AG09309 (cell line): ENCODE results near the gene CAPN11.

Experiments used
- DNase-seq: peaks from one replicate; pipeline ENCODE4 v3.0.0-alpha.2; 2010; ENCODE audit warnings: low read depth
- H3K4me3 ChIP-seq: 2 replicates; pipeline ENCODE4 v1.5.1; 2011; ENCODE audit warnings: mild to moderate bottlenecking, low read depth, low read length, moderate library complexity; ENCODE audit not compliant: control insufficient read depth
- TF ChIP-seq, protein P1 (sequence below): IDR thresholded peaks from 2 replicates; pipeline ENCODE4 v1.5.1; 2011; ENCODE audit warnings: mild to moderate bottlenecking, low read depth, low read length, inconsistent platforms; ENCODE audit not compliant: insufficient read depth, control insufficient read depth; ENCODE audit errors: missing control alignments

Gene CAPN11

DNA sequence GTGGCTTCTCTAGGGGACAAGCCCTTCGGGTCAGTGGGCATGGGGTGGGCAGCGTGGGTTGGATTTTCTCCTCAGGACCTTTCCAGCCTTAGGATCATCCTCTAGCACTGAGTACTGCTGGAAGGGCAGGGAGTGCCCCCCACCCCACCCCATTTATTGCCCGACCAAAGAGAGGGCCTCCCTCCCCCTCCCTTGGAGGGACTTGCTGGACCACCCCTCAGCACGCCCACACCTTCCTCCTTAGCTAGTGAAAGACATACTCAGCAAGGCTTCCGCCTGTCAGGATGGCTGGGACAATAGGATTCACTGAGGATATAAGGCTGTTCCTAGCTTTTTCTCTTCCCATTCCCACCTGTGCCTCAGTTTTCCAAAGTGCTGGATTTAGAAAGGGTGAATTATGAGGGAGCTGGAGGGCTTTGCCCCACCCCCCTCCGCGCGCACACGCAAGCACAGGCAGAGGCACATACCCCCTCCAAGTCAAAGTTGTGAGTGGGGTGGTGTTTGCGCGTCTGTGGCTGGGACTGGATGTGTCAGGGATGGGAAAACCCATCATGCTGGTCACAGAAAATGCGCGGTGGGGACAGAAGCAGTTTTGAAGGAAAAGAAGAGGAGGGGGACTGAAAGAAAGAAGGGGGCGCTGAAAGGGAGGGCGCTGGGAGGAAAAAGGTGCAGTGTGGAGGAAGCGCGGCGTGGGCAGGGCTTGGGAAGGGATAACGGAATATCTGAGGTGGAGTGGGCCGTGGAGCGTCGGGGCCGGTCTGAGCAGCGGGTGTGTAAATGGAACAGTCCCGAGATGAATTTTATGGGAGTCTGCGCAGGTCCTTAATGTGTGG lies 64.1 kb downstream of the CAPN11 start:
- peak overlapping the region; percentile 49 for H3K4me3 ChIP-seq
- no peak for DNase-seq
- TF ChIP-seq, protein P1, sequence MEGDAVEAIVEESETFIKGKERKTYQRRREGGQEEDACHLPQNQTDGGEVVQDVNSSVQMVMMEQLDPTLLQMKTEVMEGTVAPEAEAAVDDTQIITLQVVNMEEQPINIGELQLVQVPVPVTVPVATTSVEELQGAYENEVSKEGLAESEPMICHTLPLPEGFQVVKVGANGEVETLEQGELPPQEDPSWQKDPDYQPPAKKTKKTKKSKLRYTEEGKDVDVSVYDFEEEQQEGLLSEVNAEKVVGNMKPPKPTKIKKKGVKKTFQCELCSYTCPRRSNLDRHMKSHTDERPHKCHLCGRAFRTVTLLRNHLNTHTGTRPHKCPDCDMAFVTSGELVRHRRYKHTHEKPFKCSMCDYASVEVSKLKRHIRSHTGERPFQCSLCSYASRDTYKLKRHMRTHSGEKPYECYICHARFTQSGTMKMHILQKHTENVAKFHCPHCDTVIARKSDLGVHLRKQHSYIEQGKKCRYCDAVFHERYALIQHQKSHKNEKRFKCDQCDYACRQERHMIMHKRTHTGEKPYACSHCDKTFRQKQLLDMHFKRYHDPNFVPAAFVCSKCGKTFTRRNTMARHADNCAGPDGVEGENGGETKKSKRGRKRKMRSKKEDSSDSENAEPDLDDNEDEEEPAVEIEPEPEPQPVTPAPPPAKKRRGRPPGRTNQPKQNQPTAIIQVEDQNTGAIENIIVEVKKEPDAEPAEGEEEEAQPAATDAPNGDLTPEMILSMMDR = no peak

DNA sequence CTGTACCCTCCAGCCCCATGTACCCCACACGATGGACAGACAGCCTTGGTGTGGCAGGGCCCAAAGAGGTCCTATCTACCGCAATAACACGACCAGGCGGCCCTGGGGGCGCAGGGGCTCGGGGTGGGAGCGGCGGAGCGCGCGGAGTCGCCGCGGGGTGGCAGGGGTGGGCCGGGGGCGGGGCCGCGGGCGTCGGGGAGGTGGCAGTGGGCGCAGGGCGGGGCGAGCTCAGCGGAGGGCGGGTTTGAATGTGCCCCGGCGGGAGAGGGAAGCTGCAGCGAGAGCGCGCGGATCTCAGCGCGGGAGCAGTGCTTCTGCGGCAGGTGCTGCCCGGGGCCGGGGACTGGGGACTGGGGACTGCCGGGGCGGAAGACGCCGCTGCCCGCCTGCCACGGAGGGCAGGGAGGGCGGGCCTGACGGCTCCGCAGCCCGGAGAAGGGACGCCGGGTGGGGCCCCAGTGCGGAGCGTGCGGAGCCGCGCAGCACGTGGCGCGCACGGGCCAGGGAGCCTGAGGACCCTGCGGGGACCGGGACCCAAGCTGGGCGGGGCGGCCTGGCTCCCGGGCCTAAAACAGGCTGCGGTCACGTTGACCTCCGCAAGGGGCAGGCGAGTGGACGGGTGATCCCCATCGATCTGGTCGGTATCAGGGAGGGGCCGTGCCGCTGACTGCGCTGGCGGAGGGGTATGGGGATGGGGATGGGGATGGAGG lies 64.9 kb downstream of the CAPN11 start, which contains the start of gene SLC29A1:
Gene SLC29A1, plus strand, starts transcription at position 277 of the 710 bp plus-strand sequence. CDS start 3,719 bp downstream, outside the sequence.
- TF ChIP-seq, protein P1 = no peak
- DNase-seq = no peak
- H3K4me3 ChIP-seq = peak within 1 kb of the TSS; percentile 49

DNA sequence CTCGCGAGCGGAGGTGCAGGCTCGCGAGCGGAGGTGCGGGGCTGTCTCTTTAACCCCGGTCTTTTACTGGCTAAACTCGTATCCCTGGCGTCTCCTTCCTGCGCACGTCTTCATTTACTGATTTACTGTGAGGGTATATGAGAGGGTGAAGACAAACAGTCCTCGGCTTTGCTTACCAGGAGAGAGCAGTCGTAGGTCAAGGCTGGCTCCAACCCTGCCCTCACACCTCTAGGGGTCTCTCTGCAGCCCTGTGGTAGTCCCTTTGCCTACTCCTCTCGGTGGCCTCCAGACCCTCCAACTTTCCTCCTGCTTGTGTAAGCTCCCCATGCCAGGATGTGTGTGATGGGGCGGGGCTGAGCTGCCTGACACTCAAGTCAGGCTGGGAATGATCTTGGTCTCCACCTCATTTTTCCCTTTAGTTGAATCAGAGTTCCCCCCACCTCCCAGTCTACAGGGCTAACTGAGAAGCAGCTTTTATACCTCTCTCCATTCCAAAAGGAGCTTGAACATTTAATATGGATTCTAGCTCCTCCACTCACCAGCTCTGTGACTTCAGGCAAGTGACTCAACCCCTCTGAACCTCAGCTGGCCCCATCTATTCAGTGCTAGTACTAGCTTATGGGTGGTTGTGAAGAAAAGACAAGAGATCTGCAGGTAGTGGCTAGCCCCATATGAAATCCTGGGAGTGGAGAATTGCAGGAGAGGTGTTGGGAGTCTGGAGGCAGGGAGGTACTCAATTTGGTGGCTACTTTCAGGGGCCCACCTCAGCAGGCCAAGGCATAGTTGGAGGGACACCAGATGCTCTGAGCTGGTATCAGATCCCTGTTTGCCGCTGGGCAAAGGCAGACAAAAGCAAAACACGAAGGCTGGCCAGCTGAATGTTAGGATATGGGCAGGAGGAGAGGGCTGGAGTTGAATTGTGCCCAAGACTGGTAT lies 65.7 kb downstream of the CAPN11 start:
- DNase-seq = no peak
- TF ChIP-seq, protein P1 = no peak
- H3K4me3 ChIP-seq = peak overlapping the region; percentile 49

DNA sequence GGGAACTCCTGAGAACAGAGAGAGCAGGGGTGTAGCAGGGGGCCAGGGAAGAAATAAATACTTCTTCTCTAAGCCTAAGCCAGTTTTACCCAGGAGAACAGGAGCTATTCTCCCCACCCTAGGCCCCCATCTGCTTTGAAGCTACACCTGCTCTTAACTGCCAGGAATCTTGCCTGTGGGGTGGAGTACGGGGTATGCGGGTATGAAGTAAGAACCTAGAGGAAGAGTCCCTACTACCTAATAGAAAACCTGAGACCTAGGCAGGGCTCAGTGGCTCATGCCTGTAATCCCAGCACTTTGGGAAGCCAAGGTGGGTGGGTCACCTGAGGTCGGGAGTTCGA lies 66.3 kb downstream of the CAPN11 start:
- TF ChIP-seq, protein P1 = no peak
- no peak for DNase-seq
- H3K4me3 ChIP-seq = no peak overlapping the region

DNA sequence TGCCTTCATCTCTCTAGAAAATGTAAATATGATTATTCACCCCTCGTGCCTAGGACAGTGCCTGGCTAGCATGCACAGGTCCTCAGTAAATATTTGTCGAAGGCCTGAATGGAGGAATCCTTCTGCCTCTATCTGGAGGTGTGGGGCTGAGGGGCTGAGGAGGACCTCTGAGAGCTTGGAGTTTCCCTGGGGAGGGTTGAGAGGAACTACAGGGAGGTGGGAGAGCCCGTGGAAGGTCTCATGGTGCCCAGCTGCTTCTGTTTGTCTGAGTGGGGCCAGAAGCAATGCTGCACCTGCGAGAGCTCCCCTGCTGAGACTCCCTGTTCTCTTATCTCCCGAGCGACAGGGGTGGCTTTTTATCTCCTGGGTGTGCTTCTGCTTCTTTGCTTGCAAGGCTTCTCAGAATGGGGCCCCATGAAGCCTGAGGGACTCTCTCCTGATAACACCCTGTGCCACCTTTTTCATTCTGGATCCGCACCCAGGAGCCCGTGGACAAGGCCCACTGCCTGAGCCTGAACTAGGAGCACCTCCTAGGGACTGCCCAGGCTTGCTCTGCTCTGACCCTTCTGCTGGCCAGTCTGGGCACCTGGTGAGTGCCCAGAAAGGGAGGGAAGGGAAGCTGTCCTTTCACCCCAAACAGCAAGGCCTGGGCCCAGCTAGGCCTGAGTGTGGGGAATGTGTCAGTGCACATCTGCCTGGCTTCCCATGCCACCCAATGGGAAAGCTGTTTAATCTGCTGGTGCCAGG lies 67.1 kb downstream of the CAPN11 start:
- no peak overlapping the region for H3K4me3 ChIP-seq
- no peak for DNase-seq
- TF ChIP-seq, protein P1 = no peak
